CD4-positive, CD25-positive, alpha-beta regulatory T cell (primary cell): ENCODE measurements around the gene MYO1F. TPM values are rescaled to one million over a fixed set of nuclear protein-coding genes. Genes with fewer than 3 reads are reported as not detected.
A peak's percentile ranks its signal among the peaks of the same experiment; 100 is the strongest.

Source experiments
- ATAC-seq, 2 donors: fragments of 150-1000 bp; cut with Tn5 transposase; one replicate each; pipeline ENCODE4 v1.10.0; 2021; ENCODE audit warnings: low read depth in 2 of 2, moderate number of reproducible peaks in 2 of 2, moderate library complexity in 1 of 2
- DNase-seq, 3 donors: peaks; one replicate each; pipeline versions ENCODE4 v3.0.0 to v3.0.0-alpha.2; 2012 to 2022; ENCODE audit warnings: mixed read lengths in 1 of 3
- H3K27ac ChIP-seq: one replicate; pipeline ENCODE4 v1.7.0; 2013; ENCODE audit warnings: mild to moderate bottlenecking, low read length; ENCODE audit not compliant: insufficient read depth, poor library complexity, severe bottlenecking
- H3K27me3 ChIP-seq: one replicate; pipeline ENCODE4 v1.7.0; 2013; ENCODE audit warnings: low read length; ENCODE audit not compliant: control insufficient read depth, insufficient read depth
- H3K36me3 ChIP-seq: one replicate; pipeline ENCODE4 v1.7.0; 2013; ENCODE audit warnings: mild to moderate bottlenecking, low read length, moderate library complexity; ENCODE audit not compliant: control insufficient read depth, insufficient read depth
- H3K4me1 ChIP-seq: 2 replicates; pipeline ENCODE4 v1.7.0; 2013; ENCODE audit warnings: mild to moderate bottlenecking, low read length; ENCODE audit not compliant: insufficient read depth, control insufficient read depth, poor library complexity, severe bottlenecking
- H3K4me3 ChIP-seq: one replicate; pipeline ENCODE4 v1.7.0; 2013; ENCODE audit warnings: low read depth, mild to moderate bottlenecking, low read length, moderate library complexity
- H3K9me3 ChIP-seq, 2 experiments: 1 replicate in 1 of 2; 2 replicates in 1 of 2; pipeline ENCODE4 v1.7.0; 2013; ENCODE audit warnings: low read length in 2 of 2, mild to moderate bottlenecking in 1 of 2, moderate library complexity in 1 of 2; ENCODE audit not compliant: control insufficient read depth in 2 of 2
- H3K27ac Mint-ChIP-seq, 3 donors: one replicate each; pipeline ENCODE4 v1.8.0; 2020 to 2022; ENCODE audit warnings: mild to moderate bottlenecking in 3 of 3, mixed read lengths in 3 of 3, moderate library complexity in 2 of 3
- H3K27me3 Mint-ChIP-seq: one replicate; pipeline ENCODE4 v1.8.0; 2022; ENCODE audit warnings: mild to moderate bottlenecking, mixed read lengths
- H3K36me3 Mint-ChIP-seq: one replicate; pipeline ENCODE4 v1.8.0; 2020; ENCODE audit warnings: mixed read lengths
- H3K4me1 Mint-ChIP-seq, 4 donors: one replicate each; pipeline ENCODE4 v1.8.0; 2020 to 2022; ENCODE audit warnings: mixed read lengths in 4 of 4, mild to moderate bottlenecking in 1 of 4
- H3K4me3 Mint-ChIP-seq, 4 donors: one replicate each; pipeline ENCODE4 v1.8.0; 2020 to 2022; ENCODE audit warnings: mild to moderate bottlenecking in 4 of 4, mixed read lengths in 4 of 4, moderate library complexity in 3 of 4
- H3K9me3 Mint-ChIP-seq, 7 donors: one replicate each; pipeline ENCODE4 v1.8.0; 2020 to 2022; ENCODE audit warnings: mixed read lengths in 7 of 7, mild to moderate bottlenecking in 3 of 7, moderate library complexity in 2 of 7
- polyA plus RNA-seq, 4 donors: library from polyadenylated mRNA; unstranded; fragments of 300-500 nt; fragmentation: Illumina TruSeq; gene quantifications; one replicate each; pipeline ENCODE4 v1.2.3, GENCODE V29; 2021
- total RNA-seq: library from RNA; stranded (reverse); gene quantifications from one replicate; pipeline ENCODE4 v1.2.3, GENCODE V29; 2022

MYO1F gene
- total and polyA plus RNA-seq, 5 donors from 2014 or later = 45.3 to 289 (median 74.0) TPM

DNA sequence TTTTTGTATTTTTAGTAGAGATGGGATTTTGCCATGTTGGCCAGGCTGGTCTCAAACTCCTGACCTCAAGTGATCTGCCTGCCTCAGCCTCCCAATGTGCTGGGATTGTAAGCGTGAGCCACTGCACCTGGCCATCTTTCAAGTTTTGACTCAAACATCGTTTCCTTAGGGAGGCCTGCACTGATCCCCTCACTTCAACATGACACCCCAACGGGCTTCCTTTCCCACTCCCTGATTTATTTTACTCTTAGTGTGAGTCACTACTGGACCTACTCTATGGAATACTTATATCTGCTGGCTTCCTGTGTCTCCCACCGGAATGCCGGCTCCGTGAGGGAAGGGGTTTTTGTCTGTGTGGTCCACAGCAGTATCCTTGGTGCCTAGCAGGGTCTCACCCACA lies 37.8 kb upstream of the MYO1F start:
- peaks cover 0 to 2% (median 0%) of the 10 kb centered on the region in 7 donors for H3K9me3 Mint-ChIP-seq
- H3K9me3 ChIP-seq = no peaks in the 10 kb centered on the region
- H3K27ac Mint-ChIP-seq = no peak overlapping the region
- peaks cover 8% of the 10 kb centered on the region for H3K27me3 Mint-ChIP-seq
- H3K4me3 Mint-ChIP-seq = peak overlapping the region in 2 of 4 donors; percentile 17 to 21
- H3K36me3 ChIP-seq = no peaks in the 10 kb centered on the region
- peaks cover 6% of the 10 kb centered on the region for H3K4me1 ChIP-seq
- H3K27ac ChIP-seq = no peak overlapping the region
- no peak overlapping the region for H3K4me3 ChIP-seq
- no peaks in the 10 kb centered on the region for H3K36me3 Mint-ChIP-seq
- peaks cover 0 to 32% (median 3%) of the 10 kb centered on the region in 4 donors for H3K4me1 Mint-ChIP-seq
- ATAC-seq (no peak), DNase-seq (no peak)
- peaks cover 2% of the 10 kb centered on the region for H3K27me3 ChIP-seq

- DNase-seq (no peak), ATAC-seq (no peak)
- Histone ChIP-seq H3K4me3 (no peak overlapping the region), H3K4me1 (peaks cover 11% of the 10 kb centered on the region), H3K27me3 (peaks cover 5% of the 10 kb centered on the region), H3K27ac (no peak overlapping the region), H3K9me3 (no peaks in the 10 kb centered on the region), H3K36me3 (no peaks in the 10 kb centered on the region)
- H3K27me3 Mint-ChIP-seq = peaks cover 12% of the 10 kb centered on the region
- H3K27ac Mint-ChIP-seq = no peak overlapping the region
- H3K4me3 Mint-ChIP-seq = no peak overlapping the region
- peaks cover 0 to 37% (median 4%) of the 10 kb centered on the region in 4 donors for H3K4me1 Mint-ChIP-seq
- H3K9me3 Mint-ChIP-seq = peaks cover 0 to 2% (median 0%) of the 10 kb centered on the region in 7 donors
- no peaks in the 10 kb centered on the region for H3K36me3 Mint-ChIP-seq
Measured at GRCh38 chr19:8614455-8614854, 37.2 kb upstream of the MYO1F start.

DNA sequence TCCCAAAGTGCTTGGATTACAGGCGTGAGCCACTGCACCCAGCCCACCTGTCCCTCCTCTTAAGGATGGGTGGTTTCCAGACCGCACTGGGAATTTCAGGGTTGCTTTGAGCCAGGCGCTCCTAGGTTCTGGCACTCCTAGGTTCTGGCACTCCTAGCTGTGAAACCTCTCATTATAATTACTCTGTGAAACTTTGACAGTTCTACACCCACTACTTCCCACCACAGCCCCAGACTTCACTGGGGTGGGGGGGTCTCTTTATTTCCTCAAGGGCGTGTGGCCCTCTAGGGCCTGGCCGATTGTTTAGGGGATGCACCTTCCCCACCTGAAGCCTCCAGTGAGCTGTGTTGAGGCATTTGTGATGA lies 35.5 kb upstream of the MYO1F start:
- Histone ChIP-seq H3K9me3 (no peaks in the 10 kb centered on the region), H3K27ac (no peak overlapping the region), H3K27me3 (peaks cover 5% of the 10 kb centered on the region), H3K4me1 (peaks cover 18% of the 10 kb centered on the region), H3K4me3 (no peak overlapping the region), H3K36me3 (no peaks in the 10 kb centered on the region)
- DNase-seq = no peak
- H3K27ac Mint-ChIP-seq = peak overlapping the region in 1 of 3 donors; percentile 82
- peaks cover 0 to 2% (median 0%) of the 10 kb centered on the region in 7 donors for H3K9me3 Mint-ChIP-seq
- no peak for ATAC-seq
- H3K4me1 Mint-ChIP-seq = peaks cover 0 to 50% (median 9%) of the 10 kb centered on the region in 4 donors
- H3K4me3 Mint-ChIP-seq = peak overlapping the region; percentile 28 to 79 (median 55)
- H3K27me3 Mint-ChIP-seq = peaks cover 24% of the 10 kb centered on the region
- peaks cover 4% of the 10 kb centered on the region for H3K36me3 Mint-ChIP-seq

DNA sequence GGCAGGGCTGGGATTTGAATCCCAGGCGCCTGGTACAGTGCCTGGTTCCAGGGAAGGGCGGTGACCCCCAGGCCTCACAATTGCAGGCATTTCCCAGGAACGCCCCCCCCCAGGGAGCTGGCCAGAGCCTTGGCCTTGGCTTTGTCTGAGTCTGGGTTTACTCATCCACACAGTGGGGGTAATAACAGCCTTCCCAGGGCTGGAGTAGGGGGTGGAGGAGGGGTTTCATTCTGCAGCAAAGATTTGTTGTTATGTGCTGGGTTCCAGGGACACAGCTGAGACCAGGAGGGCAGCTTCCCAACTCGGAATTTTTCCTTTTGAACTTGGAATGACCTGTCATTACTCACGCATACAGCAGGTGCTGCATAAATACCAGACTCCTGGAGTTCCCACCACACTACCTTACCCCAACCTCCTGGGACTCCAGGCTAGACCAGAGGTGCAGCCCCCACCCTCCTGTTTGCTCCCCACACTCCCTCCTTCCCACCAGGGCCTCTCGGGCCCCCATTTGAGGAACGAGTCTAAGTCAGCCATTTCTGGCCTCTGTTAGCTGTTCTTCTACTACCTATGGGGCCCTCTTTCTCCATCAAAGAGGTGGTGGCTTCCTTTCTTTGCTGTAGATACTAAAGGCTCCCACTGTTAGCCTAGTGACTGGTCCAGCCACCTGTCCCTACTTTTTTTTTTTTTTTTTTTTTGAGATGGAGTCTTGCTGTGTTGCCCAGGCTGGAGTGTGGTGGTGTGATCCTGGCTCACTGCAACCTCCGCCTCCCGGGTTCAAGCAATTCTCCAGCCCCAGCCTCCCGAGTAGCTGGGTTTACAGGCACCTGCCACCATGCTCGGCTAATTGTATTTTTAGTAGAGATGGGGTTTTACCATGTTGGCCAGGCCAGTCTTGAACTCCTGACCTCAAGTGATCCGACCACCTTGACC lies 34.9 kb upstream of the MYO1F start:
- peak overlapping the region; percentile 77 to 94 (median 82) for H3K27ac Mint-ChIP-seq
- DNase-seq (no peak), ATAC-seq (peak; percentile 7 to 15)
- peaks cover 27% of the 10 kb centered on the region for H3K27me3 Mint-ChIP-seq
- peaks cover 0 to 53% (median 10%) of the 10 kb centered on the region in 4 donors for H3K4me1 Mint-ChIP-seq
- Histone ChIP-seq H3K4me3 (no peak overlapping the region), H3K27ac (no peak overlapping the region), H3K36me3 (no peaks in the 10 kb centered on the region), H3K4me1 (peaks cover 18% of the 10 kb centered on the region), H3K27me3 (peaks cover 5% of the 10 kb centered on the region), H3K9me3 (no peaks in the 10 kb centered on the region)
- H3K36me3 Mint-ChIP-seq = peaks cover 6% of the 10 kb centered on the region
- peaks cover 0 to 4% (median 0%) of the 10 kb centered on the region in 7 donors for H3K9me3 Mint-ChIP-seq
- H3K4me3 Mint-ChIP-seq = peak overlapping the region; percentile 75 to 89 (median 84)

DNA sequence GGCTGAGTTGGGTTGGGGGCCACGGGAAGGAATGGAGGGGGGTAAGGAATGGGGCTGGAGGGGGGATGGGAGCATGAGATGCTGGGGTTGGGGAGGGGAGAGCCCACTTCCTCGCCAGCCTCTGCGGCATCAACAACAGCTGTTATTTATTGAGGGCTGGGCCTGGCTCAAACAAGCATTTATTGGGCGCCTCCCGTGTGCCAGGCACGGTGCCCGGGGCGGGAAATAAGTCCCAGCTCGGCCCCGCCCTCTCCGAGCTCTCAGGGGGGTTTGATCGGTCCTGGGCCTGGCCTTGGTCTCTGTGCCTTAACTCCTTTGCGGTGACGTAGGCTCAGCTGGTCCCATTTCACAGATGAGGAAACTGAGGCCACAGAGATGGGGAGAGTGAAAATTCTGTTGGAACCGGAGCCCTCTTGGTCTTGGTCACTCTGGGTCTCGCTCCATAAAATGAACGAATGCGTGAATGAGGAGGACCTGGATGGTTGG lies 34.2 kb upstream of the MYO1F start:
- H3K27me3 Mint-ChIP-seq = peaks cover 31% of the 10 kb centered on the region
- peak overlapping the region in 3 of 4 donors; percentile 52 to 62 (median 58) for H3K4me3 Mint-ChIP-seq
- no peak overlapping the region for H3K27ac ChIP-seq
- H3K27ac Mint-ChIP-seq = no peak overlapping the region
- no peaks in the 10 kb centered on the region for H3K9me3 ChIP-seq
- peak in 1 of 3 donors; percentile 27 for DNase-seq
- peaks cover 13% of the 10 kb centered on the region for H3K36me3 Mint-ChIP-seq
- H3K4me1 ChIP-seq = peaks cover 18% of the 10 kb centered on the region
- peaks cover 0 to 60% (median 13%) of the 10 kb centered on the region in 4 donors for H3K4me1 Mint-ChIP-seq
- peaks cover 0 to 5% (median 0%) of the 10 kb centered on the region in 7 donors for H3K9me3 Mint-ChIP-seq
- H3K27me3 ChIP-seq = peaks cover 5% of the 10 kb centered on the region
- H3K4me3 ChIP-seq = no peak overlapping the region
- no peak for ATAC-seq
- no peaks in the 10 kb centered on the region for H3K36me3 ChIP-seq

GRCh38 chr19:8610936-8611300 lies 33.7 kb upstream of the MYO1F start:
- Mint-ChIP-seq H3K4me3 (no peak overlapping the region), H3K4me1 (peaks cover 0 to 61% (median 13%) of the 10 kb centered on the region in 4 donors)
- no peak for ATAC-seq

DNA sequence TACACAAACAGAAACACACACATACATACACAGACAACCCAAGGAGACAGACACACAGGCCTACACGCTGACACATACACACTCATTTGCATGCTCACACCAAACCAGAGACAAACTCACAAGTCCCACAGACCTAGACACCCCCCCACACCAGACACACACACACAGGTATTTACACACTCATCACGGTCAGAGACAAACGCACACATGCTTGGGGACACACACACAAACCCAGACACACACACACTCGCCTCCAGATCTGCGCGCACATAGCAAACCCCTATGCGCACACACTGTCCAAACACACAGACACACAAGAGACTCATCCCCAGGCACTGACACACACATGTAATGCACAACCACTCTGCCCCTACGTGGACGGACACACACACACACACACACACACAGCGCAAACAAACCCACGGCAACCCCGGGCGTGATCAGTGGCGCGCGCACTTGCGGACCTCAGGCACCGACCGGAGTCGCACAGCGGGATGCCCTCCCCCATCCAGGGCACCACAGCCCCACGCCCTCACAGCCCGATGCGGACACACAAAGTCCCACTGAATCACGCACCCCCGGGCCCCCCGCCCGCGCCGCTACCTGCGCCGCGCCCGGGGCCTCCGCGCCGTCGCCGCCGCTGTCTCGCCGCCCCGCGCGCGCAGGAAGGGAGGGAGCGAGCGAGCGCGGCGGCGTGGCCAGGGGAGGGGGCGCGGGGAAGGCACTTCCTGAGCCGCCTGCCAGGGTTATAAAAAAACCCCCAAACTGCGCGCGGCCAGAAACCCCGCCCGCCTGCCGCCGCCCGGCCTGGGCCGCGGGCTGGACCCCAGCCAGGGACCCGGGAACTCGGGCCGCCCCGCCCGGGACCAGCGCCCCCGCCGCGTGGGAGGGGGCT lies 33.0 kb upstream of the MYO1F start, which contains the start of gene ADAMTS10:
TSS of gene ADAMTS10 (minus strand) at position 675 of the 895 bp plus-strand sequence. CDS start 5,005 bp downstream, outside the sequence.
- Mint-ChIP-seq H3K36me3 (peaks cover 13% of the 10 kb centered on the region), H3K4me1 (peaks cover 0 to 55% (median 13%) of the 10 kb centered on the region in 4 donors), H3K27me3 (peaks cover 30% of the 10 kb centered on the region), H3K9me3 (peaks cover 0 to 5% (median 0%) of the 10 kb centered on the region in 7 donors), H3K4me3 (peak within 1 kb of the TSS; percentile 59 to 95 (median 86)), H3K27ac (peak within 1 kb of the TSS; percentile 68 to 90 (median 87))
- Histone ChIP-seq H3K36me3 (no peaks in the 10 kb centered on the region), H3K4me1 (peaks cover 18% of the 10 kb centered on the region), H3K27ac (no peak within 1 kb of the TSS), H3K27me3 (peaks cover 5% of the 10 kb centered on the region), H3K4me3 (peak within 1 kb of the TSS; percentile 79), H3K9me3 (no peaks in the 10 kb centered on the region)
- DNase-seq = peak; percentile 13 to 45 (median 39)
- ATAC-seq = peak; percentile 29 to 48

More at GRCh38 chr19:8610936-8611300, 33.7 kb upstream of the MYO1F start:
- Histone ChIP-seq H3K4me1 (peaks cover 18% of the 10 kb centered on the region), H3K4me3 (no peak overlapping the region), H3K27ac (no peak overlapping the region), H3K36me3 (no peaks in the 10 kb centered on the region), H3K9me3 (no peaks in the 10 kb centered on the region), H3K27me3 (peaks cover 5% of the 10 kb centered on the region)
- no peak for DNase-seq
- no peak overlapping the region for H3K27ac Mint-ChIP-seq
- H3K9me3 Mint-ChIP-seq = peaks cover 0 to 5% (median 0%) of the 10 kb centered on the region in 7 donors
- H3K36me3 Mint-ChIP-seq = peaks cover 13% of the 10 kb centered on the region
- peaks cover 31% of the 10 kb centered on the region for H3K27me3 Mint-ChIP-seq
